Measurements from ENCODE around the gene CNTNAP2. TPM values are rescaled to one million over a fixed set of nuclear protein-coding genes. Genes with fewer than 3 reads are reported as not detected.

CNTNAP2 gene
- total RNA-seq, 1 donor from 2014 or later, result 9.2 TPM

DNA sequence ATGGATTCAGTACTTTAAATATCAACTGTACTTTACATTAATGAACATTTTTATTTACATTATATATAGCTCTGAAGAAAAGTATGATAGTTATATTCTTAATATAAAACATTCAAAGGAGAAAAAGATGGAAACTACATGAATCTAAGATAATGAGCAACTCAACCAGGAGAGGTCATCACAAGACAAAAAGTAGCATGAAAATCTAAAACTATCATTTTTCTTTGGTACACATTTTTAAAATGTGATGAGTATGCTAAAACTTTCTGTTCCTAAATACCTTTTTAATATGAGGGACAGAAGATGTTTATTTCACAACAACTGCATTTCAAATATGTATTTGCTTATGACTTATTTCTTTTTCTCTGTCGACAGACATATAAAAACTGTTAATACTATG lies 2.4 kb downstream of the CNTNAP2 start:
- DNase-seq (ENCODE audit: low read depth), result no peak
- TF ChIP-seq, protein P1, sequence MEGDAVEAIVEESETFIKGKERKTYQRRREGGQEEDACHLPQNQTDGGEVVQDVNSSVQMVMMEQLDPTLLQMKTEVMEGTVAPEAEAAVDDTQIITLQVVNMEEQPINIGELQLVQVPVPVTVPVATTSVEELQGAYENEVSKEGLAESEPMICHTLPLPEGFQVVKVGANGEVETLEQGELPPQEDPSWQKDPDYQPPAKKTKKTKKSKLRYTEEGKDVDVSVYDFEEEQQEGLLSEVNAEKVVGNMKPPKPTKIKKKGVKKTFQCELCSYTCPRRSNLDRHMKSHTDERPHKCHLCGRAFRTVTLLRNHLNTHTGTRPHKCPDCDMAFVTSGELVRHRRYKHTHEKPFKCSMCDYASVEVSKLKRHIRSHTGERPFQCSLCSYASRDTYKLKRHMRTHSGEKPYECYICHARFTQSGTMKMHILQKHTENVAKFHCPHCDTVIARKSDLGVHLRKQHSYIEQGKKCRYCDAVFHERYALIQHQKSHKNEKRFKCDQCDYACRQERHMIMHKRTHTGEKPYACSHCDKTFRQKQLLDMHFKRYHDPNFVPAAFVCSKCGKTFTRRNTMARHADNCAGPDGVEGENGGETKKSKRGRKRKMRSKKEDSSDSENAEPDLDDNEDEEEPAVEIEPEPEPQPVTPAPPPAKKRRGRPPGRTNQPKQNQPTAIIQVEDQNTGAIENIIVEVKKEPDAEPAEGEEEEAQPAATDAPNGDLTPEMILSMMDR (conservative IDR thresholded peaks at IDR 0.05; ENCODE audit: low read depth, low read length), result no peak

DNA sequence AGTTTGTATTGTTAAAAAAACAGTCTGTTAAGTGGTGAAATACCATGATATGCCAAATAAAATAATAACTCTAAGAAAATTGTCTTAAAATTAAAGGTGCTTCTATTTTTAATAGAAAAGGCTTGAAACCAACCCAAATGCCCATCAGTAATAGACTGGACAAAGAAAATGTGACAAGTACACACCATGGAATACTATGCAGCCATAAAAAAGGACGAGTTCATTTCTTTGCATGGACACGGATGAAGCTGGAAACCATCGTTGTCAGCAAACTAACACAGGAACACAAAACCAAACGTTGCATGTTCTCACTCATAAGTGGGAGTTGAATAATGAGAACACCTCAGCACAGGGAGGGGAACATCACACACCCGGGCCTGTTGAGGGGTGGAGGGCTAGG lies 7.1 kb downstream of the CNTNAP2 start:
- TF ChIP-seq, protein P1 (conservative IDR thresholded peaks at IDR 0.05; ENCODE audit: low read depth, low read length), result no peak
- H3K4me3 ChIP-seq (ENCODE audit: low read depth, low read length), result no peak overlapping the region
- no peak for DNase-seq (ENCODE audit: low read depth)

More for the DNA sequence above, 2.4 kb downstream of the CNTNAP2 start:
- H3K4me3 ChIP-seq (ENCODE audit: low read depth, low read length), result no peak overlapping the region

DNA sequence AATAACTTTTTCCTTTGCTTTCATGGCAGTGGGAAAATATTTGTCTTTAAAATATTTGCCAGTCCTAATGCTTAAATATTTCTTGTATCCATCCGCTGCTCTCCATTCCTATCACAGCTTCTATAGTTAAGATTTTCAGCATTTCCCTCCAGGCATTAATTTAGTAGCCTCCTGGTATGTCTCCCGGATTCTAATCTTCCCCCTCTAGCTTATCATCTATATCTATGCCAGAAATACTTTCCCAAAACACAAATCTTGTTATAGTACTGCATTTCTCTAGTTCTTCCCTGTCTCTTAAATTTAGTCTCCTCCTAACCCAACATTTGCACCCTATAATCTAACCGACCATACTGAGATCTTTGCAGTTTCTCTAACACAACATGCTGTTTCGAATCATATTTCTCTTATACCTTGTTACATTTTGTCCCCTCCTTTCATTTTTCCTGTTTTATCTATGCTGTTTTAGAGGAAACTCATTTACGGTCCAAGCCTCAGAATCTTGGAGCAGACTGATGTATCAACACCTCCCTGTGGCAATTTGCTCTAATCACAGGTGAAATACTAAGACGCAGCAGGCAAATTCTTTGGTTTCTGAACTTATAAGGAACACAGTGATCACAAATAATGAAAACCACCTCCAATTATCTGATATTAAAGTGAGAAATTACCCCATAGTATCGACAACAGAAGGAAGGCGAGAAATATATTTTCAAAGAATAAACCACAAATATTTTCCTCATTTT lies 10.3 kb downstream of the CNTNAP2 start:
- H3K4me3 ChIP-seq (ENCODE audit: low read depth, low read length), result no peak overlapping the region
- DNase-seq (ENCODE audit: low read depth), result no peak
- TF ChIP-seq, protein P1 (conservative IDR thresholded peaks at IDR 0.05; ENCODE audit: low read depth, low read length), result no peak

DNA sequence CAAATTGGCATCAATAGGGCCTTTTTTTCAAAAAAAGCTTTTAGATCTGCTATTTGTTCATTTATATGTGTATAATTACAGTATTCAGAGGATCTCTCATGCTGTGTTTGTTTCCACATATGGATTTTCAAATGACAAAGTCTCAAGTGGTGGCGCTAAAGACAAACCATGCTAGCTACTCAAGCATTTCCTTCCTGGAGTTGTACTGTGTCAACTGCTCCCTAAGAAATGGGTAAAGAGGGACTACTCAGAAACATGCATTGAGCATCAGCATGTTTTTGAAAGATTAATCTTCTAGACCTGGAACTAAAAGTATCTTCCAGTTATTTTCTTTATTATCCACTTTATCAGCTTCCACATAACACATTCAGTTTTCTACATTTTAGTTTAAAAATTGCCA lies 12.7 kb downstream of the CNTNAP2 start:
- no peak overlapping the region for H3K4me3 ChIP-seq (ENCODE audit: low read depth, low read length)
- DNase-seq (ENCODE audit: low read depth), result no peak

DNA sequence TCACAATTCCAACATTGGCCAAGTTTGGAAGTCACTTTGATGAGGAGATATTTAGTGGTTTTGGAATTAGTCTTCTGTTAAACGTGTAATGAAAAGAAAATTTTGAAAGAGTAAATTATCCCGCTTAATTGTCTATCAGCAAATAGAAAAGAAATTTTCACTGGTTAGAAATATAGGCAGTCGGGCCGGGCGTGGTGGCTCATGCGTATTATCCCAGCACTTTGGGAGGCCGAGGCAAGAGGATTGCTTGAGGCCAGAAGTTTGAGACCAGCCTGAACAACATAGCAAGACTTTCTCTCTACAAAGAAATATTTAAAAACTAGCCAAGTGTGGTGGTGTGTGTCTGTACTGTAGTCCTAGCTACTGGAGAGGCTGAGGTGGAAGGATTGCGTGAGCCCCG lies 13.4 kb downstream of the CNTNAP2 start:
- no peak for DNase-seq (ENCODE audit: low read depth)
- TF ChIP-seq, protein P1 (conservative IDR thresholded peaks at IDR 0.05; ENCODE audit: low read depth, low read length), result no peak
- no peak overlapping the region for H3K4me3 ChIP-seq (ENCODE audit: low read depth, low read length)

More for the DNA sequence above, 12.7 kb downstream of the CNTNAP2 start:
- TF ChIP-seq, protein P1 (conservative IDR thresholded peaks at IDR 0.05; ENCODE audit: low read depth, low read length), result no peak

DNA sequence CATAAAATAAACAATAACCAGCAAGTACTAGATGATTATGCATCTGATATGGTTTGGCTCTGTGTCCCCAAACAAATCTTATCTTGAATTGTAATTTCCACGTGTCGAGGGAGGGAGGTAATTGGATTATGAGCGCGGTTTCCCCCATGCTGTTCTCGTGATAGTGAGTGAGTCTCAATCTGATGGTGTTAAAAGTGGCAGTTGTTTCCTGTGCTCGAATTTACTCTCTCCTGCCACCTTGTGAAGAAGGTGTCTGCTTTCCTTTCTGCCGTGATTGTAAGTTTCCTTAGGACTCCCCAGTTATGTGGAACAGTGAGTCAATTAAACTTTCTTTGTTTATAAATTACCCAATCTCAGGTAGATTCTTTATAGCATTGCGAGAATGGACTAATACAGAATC lies 15.1 kb downstream of the CNTNAP2 start:
- H3K4me3 ChIP-seq (ENCODE audit: low read depth, low read length), result no peak overlapping the region
- DNase-seq (ENCODE audit: low read depth), result no peak
- TF ChIP-seq, protein P1 (conservative IDR thresholded peaks at IDR 0.05; ENCODE audit: low read depth, low read length), result no peak

DNA sequence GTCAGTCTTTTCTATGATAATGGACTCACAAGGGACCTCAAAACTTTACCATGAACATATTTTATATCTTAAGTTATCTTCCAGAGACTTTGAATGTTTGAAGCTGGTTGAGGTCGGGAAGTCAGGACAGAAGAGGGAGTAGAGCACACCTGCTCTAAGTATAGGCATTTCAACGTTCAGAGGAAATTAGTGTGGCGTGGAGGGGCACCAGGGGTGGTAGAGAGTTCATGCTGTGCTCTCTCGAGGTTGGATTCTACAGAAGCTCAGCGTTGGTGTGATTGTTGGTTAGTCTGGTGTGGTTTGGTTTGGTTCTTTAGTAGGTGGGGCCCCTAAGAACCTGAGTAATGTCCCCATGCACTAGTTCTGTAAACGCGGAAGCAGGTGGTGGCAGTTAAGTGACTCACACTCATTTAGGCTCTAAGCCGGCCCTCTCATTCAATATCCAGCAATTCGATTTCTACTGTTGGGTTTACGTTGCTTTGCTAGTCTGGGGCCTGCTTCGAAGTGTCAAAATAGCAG lies 19.8 kb downstream of the CNTNAP2 start:
- TF ChIP-seq, protein P1 (conservative IDR thresholded peaks at IDR 0.05; ENCODE audit: low read depth, low read length), result no peak
- DNase-seq (ENCODE audit: low read depth), result no peak
- no peak overlapping the region for H3K4me3 ChIP-seq (ENCODE audit: low read depth, low read length)
